Transverse colon (tissue), 4 donors: ENCODE results near the gene DLEU7.

Experiments used
- CTCF ChIP-seq, 5 experiments: fragments of 200-600 bp in 3 of 5; fragments of 450-650 bp in 2 of 5; sonication (generic) in 3 of 5; IDR thresholded peaks; 1 replicate in 2 of 5; 2 replicates in 3 of 5; pipeline ENCODE4 v1.5.1; 2016 to 2017; ENCODE audit warnings: antibody characterized with exemption in 5 of 5, inconsistent platforms in 3 of 5, mild to moderate bottlenecking in 2 of 5, moderate library complexity in 1 of 5
- POLR2A ChIP-seq: fragments of 450-650 bp; IDR thresholded peaks from one replicate; pipeline ENCODE4 v1.6.1; 2016; ENCODE audit warnings: antibody characterized with exemption, mild to moderate bottlenecking, moderate library complexity
- POLR2AphosphoS5 ChIP-seq, 3 donors: sonication (generic); formaldehyde crosslinking; IDR thresholded peaks; one replicate each; pipeline ENCODE4 v1.6.1; 2016; ENCODE audit warnings: antibody characterized with exemption in 3 of 3

GRCh38 chr13:50871405-50871804, 27.9 kb upstream of the DLEU7 start:
- TF ChIP-seq POLR2A (no peak), CTCF (IDR thresholded peaks at IDR 0.05) (no peak), POLR2AphosphoS5 (IDR thresholded peaks at IDR 0.05) (no peak)
